ENCODE results near the gene PPP2R2B.

PPP2R2B gene

DNA sequence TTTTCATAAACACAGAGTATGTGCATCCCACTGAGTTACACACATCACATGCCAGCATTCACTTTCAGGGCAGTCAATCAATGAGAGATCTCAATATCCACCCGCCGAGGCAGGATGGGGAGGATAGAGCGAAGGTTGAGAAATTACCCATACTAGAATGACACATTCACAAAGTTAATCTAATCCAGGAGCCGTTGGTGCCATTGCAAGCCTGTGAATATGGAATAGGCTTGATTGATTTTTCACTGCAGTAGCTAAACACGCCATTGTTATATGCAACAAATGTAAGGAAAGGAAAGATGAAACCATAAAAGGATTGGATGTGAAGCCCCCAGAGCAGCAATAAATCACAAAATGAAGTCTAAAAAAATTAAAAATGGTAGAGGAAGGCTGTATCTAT lies 194.7 kb downstream of the PPP2R2B start:
- Histone ChIP-seq H3K4me1 (ENCODE audit: control insufficient read depth, low read depth, low read length) (no peaks in the 10 kb centered on the region), H3K79me2 (ENCODE audit: control insufficient read depth, insufficient read depth, low read length) (no peaks in the 10 kb centered on the region), H3K9ac (ENCODE audit: low read length) (no peak overlapping the region), H2AK5ac (ENCODE audit: low read length) (no peak overlapping the region), H3K27ac (ENCODE audit: low read depth, low read length) (no peak overlapping the region), H4K8ac (ENCODE audit: low read depth, low read length) (no peak overlapping the region), H3K36me3 (ENCODE audit: control insufficient read depth, insufficient read depth, low read length) (no peaks in the 10 kb centered on the region), H2BK5ac (ENCODE audit: low read length) (no peak overlapping the region), H3K56ac (ENCODE audit: low read length) (no peak overlapping the region), H2BK120ac (ENCODE audit: low read depth, low read length) (no peak overlapping the region), H3K23ac (ENCODE audit: low read length) (no peak overlapping the region), H3K4ac (ENCODE audit: low read depth, low read length) (no peak overlapping the region), H3K4me2 (ENCODE audit: low read length) (no peak overlapping the region), H3K79me1 (ENCODE audit: low read length) (no peaks in the 10 kb centered on the region), H3K4me3 (ENCODE audit: low read length) (no peak overlapping the region), H3K18ac (ENCODE audit: low read length) (no peak overlapping the region), H4K5ac (ENCODE audit: low read length) (no peak overlapping the region), H2BK15ac (replicated peaks; ENCODE audit: low read depth) (no peak overlapping the region), H3K27me3 (ENCODE audit: insufficient read depth, low read length, poor library complexity) (no peaks in the 10 kb centered on the region)
- no CpG with 5 or more reads among the region's 5 CpGs for WGBS (ENCODE audit: extremely low coverage, insufficient coverage, low lambda C conversion rate)
- no peak for DNase-seq

DNA sequence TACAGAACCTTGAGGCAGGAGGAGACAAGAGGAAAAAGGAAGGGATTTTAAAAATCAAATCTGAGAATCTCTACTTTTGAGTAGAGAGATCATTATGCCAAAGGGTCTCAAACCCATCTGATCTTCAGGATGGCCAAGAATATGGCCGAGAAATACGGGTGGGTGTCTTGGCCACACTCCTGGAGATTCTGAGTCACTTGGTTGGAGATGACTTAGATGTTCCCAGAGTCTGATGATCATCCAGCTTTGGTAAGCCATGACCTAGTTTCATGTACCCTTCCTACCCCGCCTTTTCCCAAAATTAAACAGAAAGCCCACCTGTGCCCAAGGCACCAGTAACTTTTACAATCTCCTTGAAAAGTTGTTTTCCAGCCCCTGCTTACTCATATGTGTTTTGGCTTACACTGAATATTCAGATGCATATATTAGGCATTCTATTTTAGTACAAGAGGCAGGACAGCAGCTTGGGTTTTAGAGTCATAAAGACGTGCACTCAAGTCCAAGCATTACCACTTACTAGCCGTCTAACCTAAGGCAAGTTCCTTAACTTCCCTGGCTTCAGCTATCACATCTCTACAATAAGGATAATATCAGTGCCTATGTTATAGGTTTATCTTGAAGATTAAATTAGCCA lies 195.5 kb downstream of the PPP2R2B start:
- H2AK5ac ChIP-seq (ENCODE audit: low read length), result no peak overlapping the region
- no peak overlapping the region for H4K8ac ChIP-seq (ENCODE audit: low read depth, low read length)
- WGBS (ENCODE audit: extremely low coverage, insufficient coverage, low lambda C conversion rate), result no CpG with 5 or more reads among the region's 5 CpGs
- no peak for DNase-seq
- no peaks in the 10 kb centered on the region for H3K27me3 ChIP-seq (ENCODE audit: insufficient read depth, low read length, poor library complexity)
- H3K27ac ChIP-seq (ENCODE audit: low read depth, low read length), result no peak overlapping the region
- no peak overlapping the region for H3K56ac ChIP-seq (ENCODE audit: low read length)
- no peaks in the 10 kb centered on the region for H3K79me1 ChIP-seq (ENCODE audit: low read length)
- no peak overlapping the region for H3K9ac ChIP-seq (ENCODE audit: low read length)
- H3K4ac ChIP-seq (ENCODE audit: low read depth, low read length), result no peak overlapping the region
- H4K5ac ChIP-seq (ENCODE audit: low read length), result no peak overlapping the region
- no peaks in the 10 kb centered on the region for H3K4me1 ChIP-seq (ENCODE audit: control insufficient read depth, low read depth, low read length)
- no peak overlapping the region for H2BK15ac ChIP-seq (replicated peaks; ENCODE audit: low read depth)
- no peak overlapping the region for H2BK5ac ChIP-seq (ENCODE audit: low read length)
- no peak overlapping the region for H2BK120ac ChIP-seq (ENCODE audit: low read depth, low read length)
- H3K23ac ChIP-seq (ENCODE audit: low read length), result no peak overlapping the region
- no peaks in the 10 kb centered on the region for H3K36me3 ChIP-seq (ENCODE audit: control insufficient read depth, insufficient read depth, low read length)
- H3K4me2 ChIP-seq (ENCODE audit: low read length), result no peak overlapping the region
- H3K4me3 ChIP-seq (ENCODE audit: low read length), result no peak overlapping the region
- no peaks in the 10 kb centered on the region for H3K79me2 ChIP-seq (ENCODE audit: control insufficient read depth, insufficient read depth, low read length)
- H3K18ac ChIP-seq (ENCODE audit: low read length), result no peak overlapping the region

- no peaks in the 10 kb centered on the region for H3K36me3 ChIP-seq (ENCODE audit: control insufficient read depth, insufficient read depth, low read length)
- no peaks in the 10 kb centered on the region for H3K79me1 ChIP-seq (ENCODE audit: low read length)
- H3K4me1 ChIP-seq (ENCODE audit: control insufficient read depth, low read depth, low read length), result no peaks in the 10 kb centered on the region
- no peak overlapping the region for H3K4me3 ChIP-seq (ENCODE audit: low read length)
- H3K23ac ChIP-seq (ENCODE audit: low read length), result no peak overlapping the region
- H2BK15ac ChIP-seq (replicated peaks; ENCODE audit: low read depth), result no peak overlapping the region
- H3K4ac ChIP-seq (ENCODE audit: low read depth, low read length), result no peak overlapping the region
- no peak overlapping the region for H2BK120ac ChIP-seq (ENCODE audit: low read depth, low read length)
- H2AK5ac ChIP-seq (ENCODE audit: low read length), result no peak overlapping the region
- H4K8ac ChIP-seq (ENCODE audit: low read depth, low read length), result no peak overlapping the region
- no peak overlapping the region for H3K4me2 ChIP-seq (ENCODE audit: low read length)
- no CpG with 5 or more reads among the region's 2 CpGs for WGBS (ENCODE audit: extremely low coverage, insufficient coverage, low lambda C conversion rate)
- H3K79me2 ChIP-seq (ENCODE audit: control insufficient read depth, insufficient read depth, low read length), result no peaks in the 10 kb centered on the region
- no peak overlapping the region for H3K56ac ChIP-seq (ENCODE audit: low read length)
- no peak overlapping the region for H4K5ac ChIP-seq (ENCODE audit: low read length)
- no peak overlapping the region for H3K9ac ChIP-seq (ENCODE audit: low read length)
- no peak overlapping the region for H3K27ac ChIP-seq (ENCODE audit: low read depth, low read length)
- DNase-seq, result no peak
- H3K18ac ChIP-seq (ENCODE audit: low read length), result no peak overlapping the region
- no peaks in the 10 kb centered on the region for H3K27me3 ChIP-seq (ENCODE audit: insufficient read depth, low read length, poor library complexity)
- no peak overlapping the region for H2BK5ac ChIP-seq (ENCODE audit: low read length)
Observed at GRCh38 chr5:146681585-146682105, 196.9 kb downstream of the PPP2R2B start.

DNA sequence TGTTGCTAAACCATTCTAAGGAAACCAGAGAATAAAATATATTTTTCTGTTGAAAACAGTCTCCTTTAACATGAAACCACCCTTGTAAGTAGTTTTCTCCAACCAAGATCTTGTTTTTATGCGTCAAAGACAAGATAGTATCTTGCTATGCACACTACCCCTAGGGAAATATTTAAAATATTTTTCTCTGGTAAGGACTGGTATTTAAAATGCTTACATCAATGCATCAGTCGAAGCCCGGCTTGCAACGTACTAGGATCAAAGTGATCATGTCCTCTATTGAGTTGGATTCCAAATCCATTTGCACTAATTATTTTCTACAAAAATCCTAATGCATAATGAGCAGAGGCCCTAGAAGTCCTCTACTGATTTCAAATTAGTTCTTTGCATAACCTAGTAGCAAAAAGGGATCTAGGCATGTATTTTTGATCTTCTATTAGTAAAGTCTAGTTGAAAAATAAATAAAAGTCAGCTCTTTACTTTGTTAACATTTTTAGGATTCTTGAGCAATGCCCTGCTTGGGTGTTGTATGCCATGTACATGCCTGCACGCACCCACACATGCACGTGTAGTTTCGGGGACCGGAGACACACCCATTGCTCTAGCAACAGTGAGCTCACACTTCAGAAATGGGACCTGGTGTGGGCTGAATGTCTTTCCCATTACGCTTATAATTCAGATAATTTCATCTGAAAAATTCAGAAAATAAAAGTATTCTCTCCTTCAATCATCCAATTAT lies 197.5 kb downstream of the PPP2R2B start:
- no peak overlapping the region for H4K5ac ChIP-seq (ENCODE audit: low read length)
- H2BK15ac ChIP-seq (replicated peaks; ENCODE audit: low read depth), result no peak overlapping the region
- H2BK120ac ChIP-seq (ENCODE audit: low read depth, low read length), result no peak overlapping the region
- no peak overlapping the region for H3K23ac ChIP-seq (ENCODE audit: low read length)
- no peaks in the 10 kb centered on the region for H3K36me3 ChIP-seq (ENCODE audit: control insufficient read depth, insufficient read depth, low read length)
- WGBS (ENCODE audit: extremely low coverage, insufficient coverage, low lambda C conversion rate), result no CpG with 5 or more reads among the region's 9 CpGs
- H2BK5ac ChIP-seq (ENCODE audit: low read length), result no peak overlapping the region
- no peak overlapping the region for H3K27ac ChIP-seq (ENCODE audit: low read depth, low read length)
- H3K18ac ChIP-seq (ENCODE audit: low read length), result no peak overlapping the region
- no peak overlapping the region for H3K4ac ChIP-seq (ENCODE audit: low read depth, low read length)
- no peak overlapping the region for H2AK5ac ChIP-seq (ENCODE audit: low read length)
- no peak overlapping the region for H3K9ac ChIP-seq (ENCODE audit: low read length)
- no peak overlapping the region for H3K4me2 ChIP-seq (ENCODE audit: low read length)
- no peak overlapping the region for H3K56ac ChIP-seq (ENCODE audit: low read length)
- H3K27me3 ChIP-seq (ENCODE audit: insufficient read depth, low read length, poor library complexity), result no peaks in the 10 kb centered on the region
- H3K79me1 ChIP-seq (ENCODE audit: low read length), result no peaks in the 10 kb centered on the region
- no peaks in the 10 kb centered on the region for H3K4me1 ChIP-seq (ENCODE audit: control insufficient read depth, low read depth, low read length)
- H3K4me3 ChIP-seq (ENCODE audit: low read length), result no peak overlapping the region
- H3K79me2 ChIP-seq (ENCODE audit: control insufficient read depth, insufficient read depth, low read length), result no peaks in the 10 kb centered on the region
- DNase-seq, result no peak
- H4K8ac ChIP-seq (ENCODE audit: low read depth, low read length), result no peak overlapping the region

GRCh38 chr5:146675636-146676035 lies 202.9 kb downstream of the PPP2R2B start:
- Histone ChIP-seq H2BK5ac (ENCODE audit: low read length) (no peak overlapping the region), H3K36me3 (ENCODE audit: control insufficient read depth, insufficient read depth, low read length) (no peaks in the 10 kb centered on the region), H2AK5ac (ENCODE audit: low read length) (no peak overlapping the region), H2BK15ac (replicated peaks; ENCODE audit: low read depth) (no peak overlapping the region), H3K4me2 (ENCODE audit: low read length) (no peak overlapping the region), H3K4me1 (ENCODE audit: control insufficient read depth, low read depth, low read length) (peaks cover 11% of the 10 kb centered on the region), H3K27me3 (ENCODE audit: insufficient read depth, low read length, poor library complexity) (no peaks in the 10 kb centered on the region), H4K8ac (ENCODE audit: low read depth, low read length) (no peak overlapping the region), H3K23ac (ENCODE audit: low read length) (no peak overlapping the region), H3K9ac (ENCODE audit: low read length) (no peak overlapping the region), H3K56ac (ENCODE audit: low read length) (no peak overlapping the region), H3K79me1 (ENCODE audit: low read length) (no peaks in the 10 kb centered on the region), H3K4me3 (ENCODE audit: low read length) (no peak overlapping the region), H3K18ac (ENCODE audit: low read length) (no peak overlapping the region), H4K5ac (ENCODE audit: low read length) (no peak overlapping the region), H3K4ac (ENCODE audit: low read depth, low read length) (no peak overlapping the region), H3K79me2 (ENCODE audit: control insufficient read depth, insufficient read depth, low read length) (no peaks in the 10 kb centered on the region), H2BK120ac (ENCODE audit: low read depth, low read length) (no peak overlapping the region), H3K27ac (ENCODE audit: low read depth, low read length) (no peak overlapping the region)
- no CpG with 5 or more reads among the region's 4 CpGs for WGBS (ENCODE audit: extremely low coverage, insufficient coverage, low lambda C conversion rate)
- DNase-seq, result no peak

Measured in mesendoderm (in vitro differentiated cells).